ENCODE data around the gene VPS13D. TPM values are rescaled to one million over a fixed set of nuclear protein-coding genes. Genes with fewer than 3 reads are reported as not detected.

Gene VPS13D
- total RNA-seq, 2 donors from 2014 or later: 48.1 to 65.2 TPM

- no peaks in the 10 kb centered on the region for H3K9me3 ChIP-seq
- DNase-seq (ENCODE audit: low spot score): no peak
- no peaks in the 10 kb centered on the region for H3K27me3 ChIP-seq
- TF ChIP-seq, protein P1, sequence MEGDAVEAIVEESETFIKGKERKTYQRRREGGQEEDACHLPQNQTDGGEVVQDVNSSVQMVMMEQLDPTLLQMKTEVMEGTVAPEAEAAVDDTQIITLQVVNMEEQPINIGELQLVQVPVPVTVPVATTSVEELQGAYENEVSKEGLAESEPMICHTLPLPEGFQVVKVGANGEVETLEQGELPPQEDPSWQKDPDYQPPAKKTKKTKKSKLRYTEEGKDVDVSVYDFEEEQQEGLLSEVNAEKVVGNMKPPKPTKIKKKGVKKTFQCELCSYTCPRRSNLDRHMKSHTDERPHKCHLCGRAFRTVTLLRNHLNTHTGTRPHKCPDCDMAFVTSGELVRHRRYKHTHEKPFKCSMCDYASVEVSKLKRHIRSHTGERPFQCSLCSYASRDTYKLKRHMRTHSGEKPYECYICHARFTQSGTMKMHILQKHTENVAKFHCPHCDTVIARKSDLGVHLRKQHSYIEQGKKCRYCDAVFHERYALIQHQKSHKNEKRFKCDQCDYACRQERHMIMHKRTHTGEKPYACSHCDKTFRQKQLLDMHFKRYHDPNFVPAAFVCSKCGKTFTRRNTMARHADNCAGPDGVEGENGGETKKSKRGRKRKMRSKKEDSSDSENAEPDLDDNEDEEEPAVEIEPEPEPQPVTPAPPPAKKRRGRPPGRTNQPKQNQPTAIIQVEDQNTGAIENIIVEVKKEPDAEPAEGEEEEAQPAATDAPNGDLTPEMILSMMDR (IDR thresholded peaks at IDR 0.05): no peak
- peak overlapping the region in 1 of 2 donors; percentile 79 for H3K27ac ChIP-seq
- H3K4me1 ChIP-seq: peaks cover 0 to 73% of the 10 kb centered on the region in 2 donors
- no peak overlapping the region for H3K4me3 ChIP-seq
- H3K36me3 ChIP-seq: peaks cover 4% of the 10 kb centered on the region
Measured at GRCh38 chr1:12186679-12186985, 43.2 kb upstream of the VPS13D start.

DNA sequence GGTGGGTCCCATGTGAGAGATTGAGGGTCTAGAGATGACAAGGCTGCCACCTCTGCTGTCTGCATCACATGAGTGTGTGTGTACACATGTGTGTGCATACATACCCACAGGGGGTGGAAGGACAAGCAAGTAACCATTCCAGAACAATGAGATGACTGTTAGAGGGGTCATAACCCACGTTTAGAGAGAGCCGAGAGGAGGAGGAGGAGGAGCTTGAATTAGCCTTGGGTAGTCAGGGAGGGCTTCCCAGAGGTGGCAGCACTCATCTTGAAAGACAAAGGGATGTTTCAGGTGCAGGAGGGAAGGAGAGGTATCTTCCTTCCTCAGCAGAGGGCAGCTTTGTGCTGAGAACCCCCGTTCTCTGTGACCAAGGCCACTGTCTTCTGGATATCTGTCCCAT, 41.7 kb upstream of the VPS13D start:
- Histone ChIP-seq H3K27me3 (no peaks in the 10 kb centered on the region), H3K36me3 (peaks cover 16% of the 10 kb centered on the region), H3K4me1 (peaks cover 0 to 58% of the 10 kb centered on the region in 2 donors), H3K27ac (no peak overlapping the region), H3K4me3 (no peak overlapping the region), H3K9me3 (no peaks in the 10 kb centered on the region)
- TF ChIP-seq, protein P1 (IDR thresholded peaks at IDR 0.05): no peak
- DNase-seq (ENCODE audit: low spot score): no peak

DNA sequence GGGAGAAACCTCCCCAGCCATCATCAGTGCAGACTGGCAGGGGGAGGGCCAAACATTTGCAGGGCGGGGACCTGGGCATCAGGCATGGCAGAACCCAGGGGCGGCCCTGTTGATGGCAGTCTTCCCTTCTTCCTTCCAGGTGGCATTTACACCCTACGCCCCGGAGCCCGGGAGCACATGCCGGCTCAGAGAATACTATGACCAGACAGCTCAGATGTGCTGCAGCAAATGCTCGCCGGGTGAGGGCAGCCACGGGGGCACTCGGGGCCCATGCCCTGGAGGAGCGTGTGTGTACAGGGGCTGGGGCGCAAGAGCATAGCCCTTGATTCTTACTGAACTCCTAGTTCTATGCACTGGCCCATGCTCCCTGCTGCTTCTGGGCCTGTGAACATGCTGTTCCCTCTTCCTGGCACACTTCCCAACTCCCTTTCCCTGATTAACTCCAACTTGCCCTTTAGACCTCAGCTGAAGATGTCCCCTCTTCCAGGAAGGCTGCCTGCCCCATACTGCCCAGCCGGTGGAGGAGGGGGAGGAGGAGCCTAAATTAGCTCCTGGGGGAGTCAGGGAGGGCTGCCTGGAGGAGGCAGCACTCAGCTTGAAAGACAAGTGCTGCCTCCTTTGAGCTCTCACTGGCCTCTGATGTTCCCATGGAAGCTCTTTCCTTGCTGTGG, 41.0 kb upstream of the VPS13D start:
- Histone ChIP-seq H3K36me3 (peaks cover 21% of the 10 kb centered on the region), H3K4me1 (peaks cover 0 to 53% of the 10 kb centered on the region in 2 donors), H3K4me3 (no peak overlapping the region), H3K27me3 (no peaks in the 10 kb centered on the region), H3K27ac (no peak overlapping the region), H3K9me3 (no peaks in the 10 kb centered on the region)
- no peak for DNase-seq (ENCODE audit: low spot score)
- TF ChIP-seq, protein P1 (IDR thresholded peaks at IDR 0.05): no peak

DNA sequence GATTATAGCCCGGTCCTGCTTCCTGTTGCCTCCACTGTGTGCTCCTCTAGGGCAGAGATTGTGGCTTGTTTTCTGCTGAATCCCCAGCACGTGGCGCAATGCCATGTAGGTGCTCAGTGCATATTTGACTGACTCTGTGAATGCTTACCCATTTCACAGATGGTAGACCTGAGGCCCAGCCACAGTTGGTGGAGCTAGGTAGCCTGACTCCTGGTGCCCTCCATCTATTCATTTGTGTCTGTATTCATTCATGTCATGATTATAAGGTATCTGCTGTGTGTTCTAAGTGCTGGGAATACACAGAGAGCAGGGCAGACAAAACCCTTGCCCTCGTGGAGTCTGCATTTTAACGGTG, 40.5 kb upstream of the VPS13D start:
- no peak overlapping the region for H3K4me3 ChIP-seq
- H3K27me3 ChIP-seq: no peaks in the 10 kb centered on the region
- TF ChIP-seq, protein P1 (IDR thresholded peaks at IDR 0.05): no peak
- peaks cover 0 to 48% of the 10 kb centered on the region in 2 donors for H3K4me1 ChIP-seq
- no peak overlapping the region for H3K27ac ChIP-seq
- DNase-seq (ENCODE audit: low spot score): no peak
- no peaks in the 10 kb centered on the region for H3K9me3 ChIP-seq
- H3K36me3 ChIP-seq: peaks cover 26% of the 10 kb centered on the region

- Histone ChIP-seq H3K9me3 (no peaks in the 10 kb centered on the region), H3K4me1 (peaks cover 0 to 26% of the 10 kb centered on the region in 2 donors), H3K27me3 (no peaks in the 10 kb centered on the region), H3K36me3 (peaks cover 30% of the 10 kb centered on the region), H3K27ac (no peak overlapping the region), H3K4me3 (no peak overlapping the region)
- TF ChIP-seq, protein P1 (IDR thresholded peaks at IDR 0.05): no peak
- no peak for DNase-seq (ENCODE audit: low spot score)
Measured at GRCh38 chr1:12191242-12192032, 38.4 kb upstream of the VPS13D start.

Measured in right atrium auricular region (tissue), 2 donors.